DND-41 (cell line): ENCODE measurements around the gene EBLN2.

Experiments
- CTCF ChIP-seq: IDR thresholded peaks from 2 replicates; pipeline ENCODE4 v1.5.1; 2012; ENCODE audit warnings: borderline replicate concordance, low read length, moderate library complexity, mild to moderate bottlenecking; ENCODE audit not compliant: poor library complexity, severe bottlenecking; ENCODE audit errors: extremely low read depth
- EZH2 ChIP-seq: IDR thresholded peaks from 3 replicates; pipeline ENCODE4 v1.6.1; 2012; ENCODE audit warnings: borderline replicate concordance, low read depth, mild to moderate bottlenecking, moderate library complexity, low read length, inconsistent platforms; ENCODE audit not compliant: severe bottlenecking

- no peak for TF ChIP-seq CTCF
- no peak for TF ChIP-seq EZH2
These were observed 43.2 kb upstream of the EBLN2 start for GRCh38 chr3:73018298-73018697.
